NCI-H2196 (cell line): ENCODE results near the gene PRKCB.
A peak's percentile ranks its signal among the peaks of the same experiment; 100 is the strongest.

Source experiments
- DNase-seq: peaks from one replicate; lab custom pipeline; 2025; ENCODE audit not compliant: unreplicated experiment; lab: John Stamatoyannopoulos, UW

Gene PRKCB

GRCh38 chr16:24036038-24036543 lies 200.3 kb downstream of the PRKCB start:
- DNase-seq: no peak

GRCh38 chr16:24036614-24037013 lies 200.8 kb downstream of the PRKCB start:
- peak; percentile 50 for DNase-seq

GRCh38 chr16:24037335-24037734 lies 201.6 kb downstream of the PRKCB start:
- no peak for DNase-seq

GRCh38 chr16:24041834-24042631 lies 206.2 kb downstream of the PRKCB start:
- DNase-seq: peak; percentile 54

- no peak for DNase-seq
Measured at GRCh38 chr16:24044467-24044866, 208.7 kb downstream of the PRKCB start.

- DNase-seq: no peak
Measured at GRCh38 chr16:24045641-24046040, 209.9 kb downstream of the PRKCB start.

GRCh38 chr16:24046442-24046841 lies 210.7 kb downstream of the PRKCB start:
- DNase-seq: no peak

GRCh38 chr16:24049113-24049512 lies 213.3 kb downstream of the PRKCB start:
- DNase-seq: no peak

GRCh38 chr16:24051125-24051524 lies 215.3 kb downstream of the PRKCB start:
- no peak for DNase-seq

GRCh38 chr16:24052329-24053098 lies 216.7 kb downstream of the PRKCB start:
- no peak for DNase-seq

- no peak for DNase-seq
Measured at GRCh38 chr16:24053099-24053946, 217.5 kb downstream of the PRKCB start.

- DNase-seq: no peak
Measured at GRCh38 chr16:24054741-24055491, 219.1 kb downstream of the PRKCB start.

- DNase-seq: no peak
Measured at GRCh38 chr16:24062270-24062817, 226.6 kb downstream of the PRKCB start.

GRCh38 chr16:24069036-24069590 lies 233.3 kb downstream of the PRKCB start:
- DNase-seq: no peak

- no peak for DNase-seq
Measured at GRCh38 chr16:24070851-24071250, 235.1 kb downstream of the PRKCB start.

- no peak for DNase-seq
Measured at GRCh38 chr16:24071666-24072360, 236.0 kb downstream of the PRKCB start.

GRCh38 chr16:24073321-24073720 lies 237.5 kb downstream of the PRKCB start:
- no peak for DNase-seq

- no peak for DNase-seq
Measured at GRCh38 chr16:24074574-24074973, 238.8 kb downstream of the PRKCB start.

GRCh38 chr16:24075302-24075701 lies 239.5 kb downstream of the PRKCB start:
- DNase-seq: no peak
